Lung (tissue), 12 donors: ENCODE measurements around the gene DIS3L2. TPM values are rescaled to one million over a fixed set of nuclear protein-coding genes. Genes with fewer than 3 reads are reported as not detected.

Experiments
- ATAC-seq: fragments of 200-7000 bp; cut with Tn5 transposase; one replicate; pipeline ENCODE4 v1.9.1; 2020; ENCODE audit warnings: moderate number of reproducible peaks; ENCODE audit not compliant: insufficient read depth, low FRiP score
- DNase-seq, 3 donors: peaks; one replicate each; pipeline ENCODE4 v3.0.0-alpha.2; 2013 to 2017
- H3K27ac ChIP-seq, 2 donors: one replicate each; pipeline ENCODE4 v1.5.1; 2013; ENCODE audit warnings: mild to moderate bottlenecking in 2 of 2, moderate library complexity in 2 of 2, control low read depth in 1 of 2, inconsistent platforms in 1 of 2, low read depth in 1 of 2, low read length in 1 of 2
- H3K27me3 ChIP-seq, 3 donors: one replicate each; pipeline ENCODE4 v1.5.1; 2013; ENCODE audit warnings: low read length in 2 of 3; ENCODE audit not compliant: control insufficient read depth in 3 of 3, insufficient read depth in 3 of 3
- H3K36me3 ChIP-seq, 4 donors: one replicate each; pipeline ENCODE4 v1.5.1; 2013; ENCODE audit warnings: low read length in 4 of 4, mild to moderate bottlenecking in 1 of 4, moderate library complexity in 1 of 4; ENCODE audit not compliant: control insufficient read depth in 4 of 4, insufficient read depth in 4 of 4
- H3K4me1 ChIP-seq, 5 donors: one replicate each; pipeline ENCODE4 v1.5.1; 2013; ENCODE audit warnings: low read length in 5 of 5, mild to moderate bottlenecking in 2 of 5, moderate library complexity in 1 of 5; ENCODE audit not compliant: control insufficient read depth in 5 of 5, insufficient read depth in 5 of 5
- H3K4me3 ChIP-seq: one replicate; pipeline ENCODE4 v1.5.1; 2013; ENCODE audit warnings: mild to moderate bottlenecking, control low read depth, moderate library complexity
- H3K9ac ChIP-seq, 2 donors: one replicate each; pipeline ENCODE4 v1.5.1; 2013; ENCODE audit warnings: low read length in 2 of 2, control low read depth in 1 of 2; ENCODE audit not compliant: insufficient read depth in 1 of 2
- H3K9me3 ChIP-seq, 4 donors: one replicate each; pipeline ENCODE4 v1.5.1; 2013; ENCODE audit warnings: low read length in 3 of 4, mild to moderate bottlenecking in 1 of 4, moderate library complexity in 1 of 4; ENCODE audit not compliant: control insufficient read depth in 4 of 4, insufficient read depth in 3 of 4
- CTCF ChIP-seq: IDR thresholded peaks from 2 replicates; pipeline ENCODE4 v1.5.1; 2012; ENCODE audit warnings: mild to moderate bottlenecking; ENCODE audit errors: control extremely low read depth, extremely low read depth
- WGBS, 2 donors: extraction: QIAGEN DNeasy Blood & Tissue Kit; methylation state at CpG; one replicate each; pipeline ENCODE4 v1.1.7; 2013; 5-methylcytosine and 5-hydroxymethylcytosine counted together
- polyA plus RNA-seq, 2 donors: library from polyadenylated mRNA; stranded (reverse); fragments of 200-250 nt; gene quantifications; one replicate each; pipeline ENCODE4 v1.2.1, GENCODE V29; 2013
- total RNA-seq, 2 donors: library from RNA; depleted of rRNA in 1 of 2; stranded (reverse); fragments of >200 nt in 1 of 2; gene quantifications; one replicate each; pipeline ENCODE4 v1.2.1, GENCODE V29; 2014 to 2021
- donor health status: control.
- donor health status: control.
- donor health status: Bipolar disorder and iron deficiency.
- donor health status: healthy.
- donor health status: DM: yes; HTN: yes; CAD: no.

The DIS3L2 gene
- total and polyA plus RNA-seq, 4 donors = 12.7 to 41.0 (median 31.1) TPM

- no peak overlapping the region for H3K4me3 ChIP-seq
- no peak for TF ChIP-seq CTCF
- peaks cover 0 to 3% (median 0%) of the 10 kb centered on the region in 5 donors for H3K4me1 ChIP-seq
- H3K9me3 ChIP-seq = peaks cover 0 to 3% (median 2%) of the 10 kb centered on the region in 4 donors
- ATAC-seq = no peak
- H3K9ac ChIP-seq = no peak overlapping the region
- no peak overlapping the region for H3K27ac ChIP-seq
- H3K36me3 ChIP-seq = peaks cover 0 to 18% (median 4%) of the 10 kb centered on the region in 4 donors
- no peaks in the 10 kb centered on the region for H3K27me3 ChIP-seq
- 60 to 81% methylated on average over 5 of the region's 5 CpGs for WGBS, 2 donors
- DNase-seq = no peak
Measured at GRCh38 chr2:232275670-232276069, 314.2 kb downstream of the DIS3L2 start.

- Histone ChIP-seq H3K9ac (no peak overlapping the region), H3K4me1 (peaks cover 0 to 3% (median 0%) of the 10 kb centered on the region in 5 donors), H3K27me3 (no peaks in the 10 kb centered on the region), H3K36me3 (peaks cover 0 to 20% (median 4%) of the 10 kb centered on the region in 4 donors), H3K27ac (no peak overlapping the region), H3K9me3 (peaks cover 0 to 3% (median 2%) of the 10 kb centered on the region in 4 donors), H3K4me3 (no peak overlapping the region)
- WGBS, 2 donors = 85 to 92% methylated on average over 8 of the region's 8 CpGs
- DNase-seq (no peak), ATAC-seq (no peak)
- no peak for TF ChIP-seq CTCF
Measured at GRCh38 chr2:232276084-232276732, 314.7 kb downstream of the DIS3L2 start.

GRCh38 chr2:232276733-232277313, 315.3 kb downstream of the DIS3L2 start:
- Histone ChIP-seq H3K4me3 (no peak overlapping the region), H3K9me3 (peaks cover 0 to 3% (median 2%) of the 10 kb centered on the region in 4 donors), H3K27me3 (no peaks in the 10 kb centered on the region), H3K36me3 (peaks cover 0 to 20% (median 4%) of the 10 kb centered on the region in 4 donors), H3K4me1 (peaks cover 0 to 3% (median 0%) of the 10 kb centered on the region in 5 donors), H3K27ac (no peak overlapping the region), H3K9ac (no peak overlapping the region)
- 83 to 86% methylated on average over 8 of the region's 8 CpGs for WGBS, 2 donors
- TF ChIP-seq CTCF = no peak
- no peak for ATAC-seq
- no peak for DNase-seq
